HG03060 (cell line): Measurements from ENCODE around the gene CEP63.

Experiments
- ATAC-seq: cut with Tn5 transposase; IDR thresholded peaks from one replicate; pipeline ENCODE4 v1.9.1; 2021; ENCODE audit warnings: low read depth, moderate number of reproducible peaks; ENCODE audit not compliant: unreplicated experiment

CEP63 gene

GRCh38 chr3:134485718-134486576 is at the start of gene CEP63, which contains the start of gene ANAPC13:
Gene CEP63, plus strand, starts transcription at chr3:134486057. Its CDS starts 9,264 bp downstream, at chr3:134495321.
Gene ANAPC13, minus strand, starts transcription at chr3:134485985. Its CDS starts 3,081 bp downstream, at chr3:134482904.
- ATAC-seq = peak; percentile 55

- no peak for ATAC-seq
These were observed 48.6 kb upstream of the CEP63 start for GRCh38 chr3:134437211-134437752.

GRCh38 chr3:134441321-134441720 is 44.5 kb upstream of the CEP63 start:
- no peak for ATAC-seq

- ATAC-seq = no peak
These were observed 44.0 kb upstream of the CEP63 start for GRCh38 chr3:134441821-134442220.

GRCh38 chr3:134445095-134445494 is 40.8 kb upstream of the CEP63 start:
- ATAC-seq = no peak

- ATAC-seq = no peak
These were observed 40.2 kb upstream of the CEP63 start for GRCh38 chr3:134445636-134446035.

- no peak for ATAC-seq
These were observed 39.1 kb upstream of the CEP63 start for GRCh38 chr3:134446800-134447199.

GRCh38 chr3:134447351-134447750 is 38.5 kb upstream of the CEP63 start:
- ATAC-seq = no peak

- ATAC-seq = no peak
These were observed 37.2 kb upstream of the CEP63 start for GRCh38 chr3:134448664-134449063.

- no peak for ATAC-seq
These were observed 36.6 kb upstream of the CEP63 start for GRCh38 chr3:134449277-134449676.

GRCh38 chr3:134449951-134450350 is 35.9 kb upstream of the CEP63 start:
- no peak for ATAC-seq

- ATAC-seq = no peak
These were observed 32.2 kb upstream of the CEP63 start for GRCh38 chr3:134453631-134454030.

- no peak for ATAC-seq
These were observed 28.3 kb upstream of the CEP63 start for GRCh38 chr3:134457376-134458074.

GRCh38 chr3:134458406-134458945 is 27.4 kb upstream of the CEP63 start:
- no peak for ATAC-seq

- ATAC-seq = no peak
These were observed 26.3 kb upstream of the CEP63 start for GRCh38 chr3:134459562-134459961.

GRCh38 chr3:134460965-134461364 is 24.9 kb upstream of the CEP63 start:
- no peak for ATAC-seq

- no peak for ATAC-seq
These were observed 23.4 kb upstream of the CEP63 start for GRCh38 chr3:134462331-134462941.

- no peak for ATAC-seq
These were observed 22.2 kb upstream of the CEP63 start for GRCh38 chr3:134463676-134464063.

- ATAC-seq = no peak
These were observed 21.7 kb upstream of the CEP63 start for GRCh38 chr3:134464064-134464688.

GRCh38 chr3:134464689-134465365 is 21.0 kb upstream of the CEP63 start:
- no peak for ATAC-seq
